Measurements from ENCODE around the gene MMP28.

MMP28 gene

GRCh38 chr17:35716897-35717465, 78.5 kb downstream of the MMP28 start:
- no peak for DNase-seq

GRCh38 chr17:35716173-35716572, 79.3 kb downstream of the MMP28 start:
- DNase-seq = no peak

Measured in CD4-positive, alpha-beta T cell treated with Interleukin-1 beta for 1 hour (primary cell).